DND-41 (cell line): ENCODE measurements around the gene PHF2.

Experiments used
- ATAC-seq: fragments of 200-7000 bp; cut with Tn5 transposase; 3 replicates; pipeline ENCODE4 v1.9.1; 2021; ENCODE audit warnings: low read depth; ENCODE audit not compliant: insufficient read depth
- DNase-seq: peaks from one replicate; pipeline ENCODE4 v3.0.0-alpha.2; 2020
- H2AFZ ChIP-seq: 2 replicates; pipeline ENCODE4 v1.6.0; 2012; ENCODE audit warnings: low read depth, low read length
- H3K27ac ChIP-seq: 2 replicates; pipeline ENCODE4 v1.5.1; 2012; ENCODE audit warnings: low read length, inconsistent platforms
- H3K27me3 ChIP-seq: fragments of 200-600 bp; sonication (generic); 2 replicates; pipeline ENCODE4 v1.6.0; 2012; ENCODE audit warnings: low read length, mild to moderate bottlenecking, inconsistent platforms; ENCODE audit not compliant: insufficient read depth, poor library complexity
- H3K36me3 ChIP-seq: 2 replicates; pipeline ENCODE4 v1.5.1; 2012; ENCODE audit warnings: low read length, inconsistent platforms; ENCODE audit not compliant: insufficient read depth
- H3K4me1 ChIP-seq: 2 replicates; pipeline ENCODE4 v1.5.1; 2012; ENCODE audit warnings: mild to moderate bottlenecking, low read length; ENCODE audit not compliant: insufficient read depth
- H3K4me2 ChIP-seq: 2 replicates; pipeline ENCODE4 v1.6.0; 2012; ENCODE audit warnings: mild to moderate bottlenecking, moderate library complexity, low read length, inconsistent platforms; ENCODE audit not compliant: insufficient read depth
- H3K4me3 ChIP-seq, 2 experiments: fragments of 200-600 bp in 1 of 2; shearing (Covaris generic) in 1 of 2; 2 replicates each; pipeline ENCODE4 v1.5.1; 2012 to 2016; ENCODE audit warnings: inconsistent platforms in 2 of 2, low read length in 2 of 2, mild to moderate bottlenecking in 2 of 2, low read depth in 1 of 2, moderate library complexity in 1 of 2
- H3K79me2 ChIP-seq: 2 replicates; pipeline ENCODE4 v1.6.0; 2012; ENCODE audit warnings: low read length, inconsistent platforms; ENCODE audit not compliant: insufficient read depth
- H3K9ac ChIP-seq: 2 replicates; pipeline ENCODE4 v1.6.0; 2012; ENCODE audit warnings: low read depth, mild to moderate bottlenecking, inconsistent platforms, low read length, moderate library complexity
- H3K9me3 ChIP-seq: 2 replicates; pipeline ENCODE4 v1.5.1; 2012; ENCODE audit warnings: low read length, moderate library complexity, mild to moderate bottlenecking, inconsistent platforms; ENCODE audit not compliant: insufficient read depth, severe bottlenecking
- H4K20me1 ChIP-seq: 2 replicates; pipeline ENCODE4 v1.6.0; 2012; ENCODE audit warnings: low read length; ENCODE audit not compliant: insufficient read depth
- CTCF ChIP-seq: IDR thresholded peaks from 2 replicates; pipeline ENCODE4 v1.5.1; 2012; ENCODE audit warnings: borderline replicate concordance, low read length, moderate library complexity, mild to moderate bottlenecking; ENCODE audit not compliant: poor library complexity, severe bottlenecking; ENCODE audit errors: extremely low read depth
- EZH2 ChIP-seq: IDR thresholded peaks from 3 replicates; pipeline ENCODE4 v1.6.1; 2012; ENCODE audit warnings: borderline replicate concordance, low read depth, mild to moderate bottlenecking, moderate library complexity, low read length, inconsistent platforms; ENCODE audit not compliant: severe bottlenecking

The PHF2 gene

GRCh38 chr9:93669116-93669957 lies 93.0 kb downstream of the PHF2 start:
- Histone ChIP-seq H3K9me3 (no peaks in the 10 kb centered on the region), H2AFZ (no peak overlapping the region), H3K4me2 (no peak overlapping the region), H3K79me2 (no peaks in the 10 kb centered on the region), H4K20me1 (peaks cover 25% of the 10 kb centered on the region), H3K27me3 (no peaks in the 10 kb centered on the region), H3K4me1 (no peaks in the 10 kb centered on the region), H3K27ac (no peak overlapping the region), H3K9ac (no peak overlapping the region), H3K4me3 (no peak overlapping the region), H3K36me3 (peaks cover 35% of the 10 kb centered on the region)
- ATAC-seq (no peak; the same call in 2 of the 3 replicates), DNase-seq (peak; percentile 1)
- TF ChIP-seq EZH2: no peak
- TF ChIP-seq CTCF: no peak

- TF ChIP-seq EZH2: no peak
- no peak for TF ChIP-seq CTCF
- Histone ChIP-seq H3K4me1 (no peaks in the 10 kb centered on the region), H3K4me3 (no peak overlapping the region), H4K20me1 (peaks cover 25% of the 10 kb centered on the region), H3K9me3 (no peaks in the 10 kb centered on the region), H3K4me2 (no peak overlapping the region), H3K27ac (no peak overlapping the region), H2AFZ (no peak overlapping the region), H3K79me2 (no peaks in the 10 kb centered on the region), H3K9ac (no peak overlapping the region), H3K36me3 (peaks cover 38% of the 10 kb centered on the region), H3K27me3 (no peaks in the 10 kb centered on the region)
- DNase-seq: peak; percentile 14
- ATAC-seq: peak; percentile 43; the same call in 2 of the 3 replicates
These were observed 93.5 kb downstream of the PHF2 start for GRCh38 chr9:93669958-93670207.

GRCh38 chr9:93670208-93671019 lies 94.0 kb downstream of the PHF2 start:
- Histone ChIP-seq H4K20me1 (peaks cover 25% of the 10 kb centered on the region), H3K36me3 (peaks cover 37% of the 10 kb centered on the region), H3K4me1 (no peaks in the 10 kb centered on the region), H3K4me2 (no peak overlapping the region), H3K4me3 (no peak overlapping the region), H3K79me2 (no peaks in the 10 kb centered on the region), H3K27ac (no peak overlapping the region), H3K9me3 (no peaks in the 10 kb centered on the region), H3K9ac (no peak overlapping the region), H3K27me3 (no peaks in the 10 kb centered on the region), H2AFZ (no peak overlapping the region)
- ATAC-seq (peak; percentile 69), DNase-seq (peak; percentile 51)
- no peak for TF ChIP-seq EZH2
- no peak for TF ChIP-seq CTCF
